Right kidney (tissue), 1 donor: Measurements from ENCODE around the gene ACLY.
"Not testable (repeated sequence)": the region's sequence is repeated elsewhere in the genome, so short reads cannot be mapped to it uniquely, and the experiment has no call there.

Source experiments
- DNase-seq: peaks from one replicate; pipeline ENCODE4 v3.0.0-alpha.2; 2016

Gene ACLY

GRCh38 chr17:41941168-41941567, 22.4 kb upstream of the ACLY start:
- DNase-seq = no peak

- DNase-seq = no peak
Observed at GRCh38 chr17:41939693-41940090, 20.9 kb upstream of the ACLY start.

- no peak for DNase-seq
Observed at GRCh38 chr17:41939044-41939692, 20.4 kb upstream of the ACLY start.

GRCh38 chr17:41937970-41938954, 19.5 kb upstream of the ACLY start:
- DNase-seq = no peak

GRCh38 chr17:41935641-41936040, 16.9 kb upstream of the ACLY start:
- no peak for DNase-seq

GRCh38 chr17:41932816-41933389, 14.2 kb upstream of the ACLY start:
- no peak for DNase-seq

GRCh38 chr17:41931715-41932114, 13.0 kb upstream of the ACLY start:
- not testable (repeated sequence) for DNase-seq

GRCh38 chr17:41930833-41931156, 12.0 kb upstream of the ACLY start:
- DNase-seq = not testable (repeated sequence)

GRCh38 chr17:41930009-41930832, 11.5 kb upstream of the ACLY start, which contains the start of gene ODAD4:
ODAD4 (plus strand) TSS chr17:41930617; CDS start chr17:41930724, 107 bp downstream.
- DNase-seq = peak; percentile 87

- DNase-seq = no peak
Observed at GRCh38 chr17:41928693-41929251, 10.0 kb upstream of the ACLY start.

GRCh38 chr17:41925991-41926590, 7.3 kb upstream of the ACLY start:
- DNase-seq = no peak

- no peak for DNase-seq
Observed at GRCh38 chr17:41920580-41920955, 1.8 kb upstream of the ACLY start.

GRCh38 chr17:41919840-41920579, 1.3 kb upstream of the ACLY start:
- no peak for DNase-seq

- peak; percentile 74 for DNase-seq
Observed at GRCh38 chr17:41919165-41919817, 540 bp upstream of the ACLY start.

GRCh38 chr17:41917679-41918313, 955 bp downstream of the ACLY start:
- DNase-seq = peak; percentile 74

- no peak for DNase-seq
Observed at GRCh38 chr17:41917192-41917591, 1.6 kb downstream of the ACLY start.

GRCh38 chr17:41915566-41915965, 3.2 kb downstream of the ACLY start:
- no peak for DNase-seq

GRCh38 chr17:41915020-41915419, 3.7 kb downstream of the ACLY start:
- no peak for DNase-seq

- DNase-seq = no peak
Observed at GRCh38 chr17:41914358-41914766, 4.4 kb downstream of the ACLY start.

- DNase-seq = no peak
Observed at GRCh38 chr17:41913798-41914197, 5.0 kb downstream of the ACLY start.
